Mesothelial cell of epicardium (in vitro differentiated cells): Measurements from ENCODE around the gene TNPO3. TPM values are rescaled to one million over a fixed set of nuclear protein-coding genes. Genes with fewer than 3 reads are reported as not detected.

Experiments
- DNase-seq, 2 experiments: peaks; one replicate each; pipeline ENCODE4 v3.0.0; 2021; ENCODE audit warnings: low spot score in 2 of 2; ENCODE audit not compliant: unreplicated experiment in 2 of 2
- H3K27ac Mint-ChIP-seq: 2 replicates; pipeline ENCODE4 v1.8.0; 2021; ENCODE audit warnings: mixed read lengths
- H3K27me3 Mint-ChIP-seq: 2 replicates; pipeline ENCODE4 v1.8.0; 2021; ENCODE audit warnings: low read depth, mixed read lengths
- H3K36me3 Mint-ChIP-seq: 2 replicates; pipeline ENCODE4 v1.8.0; 2021; ENCODE audit warnings: mixed read lengths
- H3K4me1 Mint-ChIP-seq: 2 replicates; pipeline ENCODE4 v1.8.0; 2021; ENCODE audit warnings: mixed read lengths
- H3K4me3 Mint-ChIP-seq: 2 replicates; pipeline ENCODE4 v1.8.0; 2021; ENCODE audit warnings: mild to moderate bottlenecking, moderate library complexity, mixed read lengths
- H3K9me3 Mint-ChIP-seq: 2 replicates; pipeline ENCODE4 v1.8.0; 2021; ENCODE audit warnings: mixed read lengths
- CTCF ChIP-seq: fragments of 200-600 bp; sonication (generic); IDR thresholded peaks from one replicate; pipeline ENCODE4 v1.5.0; 2021; ENCODE audit warnings: antibody characterized with exemption; ENCODE audit not compliant: unreplicated experiment
- total RNA-seq: library from RNA; stranded (reverse); gene quantifications from 3 replicates; pipeline ENCODE4 v1.2.1, GENCODE V29; 2021

Gene TNPO3
- total RNA-seq, 1 donor from 2014 or later = 40.2 TPM

- H3K36me3 Mint-ChIP-seq = no peaks in the 10 kb centered on the region
- H3K9me3 Mint-ChIP-seq = no peaks in the 10 kb centered on the region
- peaks cover 70% of the 10 kb centered on the region for H3K27me3 Mint-ChIP-seq
- H3K4me3 Mint-ChIP-seq = no peak overlapping the region
- H3K4me1 Mint-ChIP-seq = peaks cover 11% of the 10 kb centered on the region
- no peak for TF ChIP-seq CTCF
- no peak for DNase-seq
- no peak overlapping the region for H3K27ac Mint-ChIP-seq
Measured at GRCh38 chr7:128918016-128918665, 136.8 kb downstream of the TNPO3 start.

- Mint-ChIP-seq H3K4me1 (peaks cover 11% of the 10 kb centered on the region), H3K9me3 (no peaks in the 10 kb centered on the region), H3K27ac (no peak overlapping the region), H3K36me3 (no peaks in the 10 kb centered on the region), H3K27me3 (peaks cover 68% of the 10 kb centered on the region), H3K4me3 (no peak overlapping the region)
- DNase-seq = no peak
- no peak for TF ChIP-seq CTCF
Measured at GRCh38 chr7:128917122-128917521, 137.8 kb downstream of the TNPO3 start.

GRCh38 chr7:128916643-128916915 lies 138.3 kb downstream of the TNPO3 start:
- no peak overlapping the region for H3K4me3 Mint-ChIP-seq
- TF ChIP-seq CTCF = no peak
- no peaks in the 10 kb centered on the region for H3K36me3 Mint-ChIP-seq
- H3K27ac Mint-ChIP-seq = no peak overlapping the region
- H3K9me3 Mint-ChIP-seq = no peaks in the 10 kb centered on the region
- peaks cover 15% of the 10 kb centered on the region for H3K4me1 Mint-ChIP-seq
- no peak for DNase-seq
- H3K27me3 Mint-ChIP-seq = peaks cover 72% of the 10 kb centered on the region

GRCh38 chr7:128915841-128916642 lies 138.9 kb downstream of the TNPO3 start:
- peaks cover 18% of the 10 kb centered on the region for H3K4me1 Mint-ChIP-seq
- H3K9me3 Mint-ChIP-seq = no peaks in the 10 kb centered on the region
- DNase-seq = no peak
- no peak for TF ChIP-seq CTCF
- no peak overlapping the region for H3K27ac Mint-ChIP-seq
- no peaks in the 10 kb centered on the region for H3K36me3 Mint-ChIP-seq
- no peak overlapping the region for H3K4me3 Mint-ChIP-seq
- H3K27me3 Mint-ChIP-seq = peaks cover 74% of the 10 kb centered on the region

- DNase-seq = no peak
- H3K4me1 Mint-ChIP-seq = peaks cover 15% of the 10 kb centered on the region
- H3K27me3 Mint-ChIP-seq = peaks cover 71% of the 10 kb centered on the region
- H3K27ac Mint-ChIP-seq = no peak overlapping the region
- no peaks in the 10 kb centered on the region for H3K9me3 Mint-ChIP-seq
- no peak overlapping the region for H3K4me3 Mint-ChIP-seq
- no peak for TF ChIP-seq CTCF
- H3K36me3 Mint-ChIP-seq = no peaks in the 10 kb centered on the region
Measured at GRCh38 chr7:128915271-128915819, 139.6 kb downstream of the TNPO3 start.
